NCI-H446 (cell line): ENCODE measurements around the gene PUM1.

Source experiments
- DNase-seq, 2 experiments: peaks; one replicate each; lab custom pipeline; 2025; lab: John Stamatoyannopoulos, UW

The PUM1 gene

GRCh38 chr1:30923597-30923996 lies 141.9 kb downstream of the PUM1 start:
- DNase-seq: no peak

GRCh38 chr1:30920827-30921226 lies 144.7 kb downstream of the PUM1 start:
- DNase-seq: no peak

- no peak for DNase-seq
Observed at GRCh38 chr1:30919025-30919881, 146.3 kb downstream of the PUM1 start.

- no peak for DNase-seq
Observed at GRCh38 chr1:30916296-30916695, 149.2 kb downstream of the PUM1 start.

- no peak for DNase-seq
Observed at GRCh38 chr1:30915491-30916230, 149.9 kb downstream of the PUM1 start.

- no peak for DNase-seq
Observed at GRCh38 chr1:30914931-30915330, 150.6 kb downstream of the PUM1 start.

- DNase-seq: no peak
Observed at GRCh38 chr1:30914587-30914922, 151.0 kb downstream of the PUM1 start.

- no peak for DNase-seq
Observed at GRCh38 chr1:30912913-30913652, 152.4 kb downstream of the PUM1 start.

GRCh38 chr1:30912224-30912623 lies 153.3 kb downstream of the PUM1 start:
- DNase-seq: no peak

- DNase-seq: peak; percentile 56 to 85
Observed at GRCh38 chr1:30911059-30911954, 154.2 kb downstream of the PUM1 start.

GRCh38 chr1:30909365-30910068 lies 156.0 kb downstream of the PUM1 start:
- DNase-seq: no peak

GRCh38 chr1:30908696-30909364 lies 156.7 kb downstream of the PUM1 start, which contains the start of gene SDC3:
Gene SDC3, minus strand, starts transcription at chr1:30908758. Its CDS starts 172 bp downstream, at chr1:30908586.
- DNase-seq: peak in 1 of 2 experiments; percentile 33

GRCh38 chr1:30908316-30908695 lies 157.2 kb downstream of the PUM1 start:
- DNase-seq: no peak

- DNase-seq: no peak
Observed at GRCh38 chr1:30907481-30908315, 157.8 kb downstream of the PUM1 start.

GRCh38 chr1:30906631-30907441 lies 158.7 kb downstream of the PUM1 start:
- no peak for DNase-seq

GRCh38 chr1:30905916-30906620 lies 159.4 kb downstream of the PUM1 start:
- no peak for DNase-seq

GRCh38 chr1:30905403-30905802 lies 160.1 kb downstream of the PUM1 start:
- no peak for DNase-seq

GRCh38 chr1:30904962-30905335 lies 160.6 kb downstream of the PUM1 start:
- no peak for DNase-seq
